Spleen (tissue), 11 donors: ENCODE measurements around the gene ABCA7. TPM values are rescaled to one million over a fixed set of nuclear protein-coding genes. Genes with fewer than 3 reads are reported as not detected.

Experiments
- DNase-seq: peaks from one replicate; pipeline ENCODE4 v3.0.0-alpha.2; 2020
- H3K27ac ChIP-seq, 8 donors: fragments of 200-600 bp; sonication (generic) in 7 of 8; 1 replicate in 4 of 8; 2 replicates in 4 of 8; pipeline versions ENCODE4 v1.5.0 to v1.8.0; 2016 to 2021; ENCODE audit warnings: inconsistent platforms in 4 of 8, mild to moderate bottlenecking in 4 of 8, moderate library complexity in 1 of 8
- H3K27me3 ChIP-seq, 7 donors: fragments of 200-600 bp; sonication (generic) in 6 of 7; replicated peaks in 1 of 7; 1 replicate in 4 of 7; 2 replicates in 3 of 7; pipeline versions ENCODE4 v1.5.0 to v1.8.0; 2016 to 2021; ENCODE audit warnings: inconsistent platforms in 3 of 7, mild to moderate bottlenecking in 1 of 7
- H3K36me3 ChIP-seq, 6 donors: fragments of 200-600 bp; sonication (generic) in 5 of 6; 1 replicate in 4 of 6; 2 replicates in 2 of 6; pipeline versions ENCODE4 v1.5.0 to v1.8.0; 2016 to 2021; ENCODE audit warnings: inconsistent platforms in 2 of 6
- H3K4me1 ChIP-seq, 6 donors: fragments of 200-600 bp; sonication (generic) in 5 of 6; 1 replicate in 3 of 6; 2 replicates in 3 of 6; pipeline versions ENCODE4 v1.5.0 to v1.8.0; 2016 to 2021; ENCODE audit warnings: inconsistent platforms in 3 of 6
- H3K4me3 ChIP-seq, 8 donors: fragments of 200-600 bp; sonication (generic) in 7 of 8; 1 replicate in 4 of 8; 2 replicates in 4 of 8; pipeline versions ENCODE4 v1.5.0 to v1.8.0; 2016 to 2021; ENCODE audit warnings: inconsistent platforms in 4 of 8, mild to moderate bottlenecking in 4 of 8, moderate library complexity in 2 of 8
- H3K9me3 ChIP-seq, 8 donors: fragments of 200-600 bp; sonication (generic) in 7 of 8; 1 replicate in 4 of 8; 2 replicates in 4 of 8; pipeline versions ENCODE4 v1.5.0 to v1.8.0; 2016 to 2021; ENCODE audit warnings: inconsistent platforms in 4 of 8
- POLR2A ChIP-seq, 3 donors: fragments of 450-650 bp; IDR thresholded peaks; one replicate each; pipeline ENCODE4 v1.5.1; 2017; ENCODE audit warnings: antibody characterized with exemption in 3 of 3, mild to moderate bottlenecking in 1 of 3
- POLR2AphosphoS5 ChIP-seq, 3 donors: sonication (generic); formaldehyde crosslinking; IDR thresholded peaks; one replicate each; pipeline ENCODE4 v1.5.1; 2017; ENCODE audit warnings: antibody characterized with exemption in 3 of 3
- WGBS, 5 donors: extraction: QIAGEN DNeasy Blood & Tissue Kit in 3 of 5; methylation state at CpG; one replicate each; pipeline versions ENCODE4 v1.1.5 to v1.1.7; 2013 to 2018; 5-methylcytosine and 5-hydroxymethylcytosine counted together
- intact Hi-C: fragments of 100-400 bp; cut with DNase I; formaldehyde crosslinking; loops from one replicate; pipeline ENCODE4 v1.15.0; 2023; ENCODE audit warnings: low total_unique reads
- polyA plus RNA-seq, 3 donors: library from polyadenylated mRNA; stranded (reverse); fragments of 200-250 nt; gene quantifications; one replicate each; pipeline ENCODE4 v1.2.1, GENCODE V29; 2013
- total RNA-seq, 7 donors: library from RNA; depleted of rRNA in 3 of 7; stranded (reverse); fragments of >200 nt in 3 of 7; fragmentation: NEBNext Ultra II Directional in 4 of 7; extraction: Animal tissue kit (Norgen Biotek cat#: 25700) in 4 of 7; gene quantifications; one replicate each; pipeline versions ENCODE4 v1.1.0 to v1.2.1, GENCODE V29; 2016 to 2021
- TF ChIP-seq, protein P1 (sequence below), 11 experiments: fragments of 200-600 bp in 7 of 11; fragments of 450-650 bp in 4 of 11; sonication (generic) in 4 of 11; IDR thresholded peaks in 8 of 11; conservative IDR thresholded peaks in 3 of 11; 1 replicate in 7 of 11; 2 replicates in 4 of 11; pipeline versions ENCODE4 v1.4.0 to v1.8.0; 2016 to 2021; ENCODE audit warnings: antibody characterized with exemption in 11 of 11, inconsistent platforms in 4 of 11, mild to moderate bottlenecking in 1 of 11
- donor health status: healthy with polysubstance abuse.
- donor health status: DM: no; HTN: no; CAD: no; lungs with moderate emphysema.
- donor health status: DM: no; HTN: no; CAD: no.
- donor health status: Bipolar disorder and iron deficiency.
- donor health status: healthy.
- donor health status: DM: no; HTN: no; CAD: no.
- donor health status: DM: yes; HTN: yes; CAD: no.

ABCA7 gene
- total and polyA plus RNA-seq, 10 donors, result 64.6 to 197 (median 102) TPM

DNA sequence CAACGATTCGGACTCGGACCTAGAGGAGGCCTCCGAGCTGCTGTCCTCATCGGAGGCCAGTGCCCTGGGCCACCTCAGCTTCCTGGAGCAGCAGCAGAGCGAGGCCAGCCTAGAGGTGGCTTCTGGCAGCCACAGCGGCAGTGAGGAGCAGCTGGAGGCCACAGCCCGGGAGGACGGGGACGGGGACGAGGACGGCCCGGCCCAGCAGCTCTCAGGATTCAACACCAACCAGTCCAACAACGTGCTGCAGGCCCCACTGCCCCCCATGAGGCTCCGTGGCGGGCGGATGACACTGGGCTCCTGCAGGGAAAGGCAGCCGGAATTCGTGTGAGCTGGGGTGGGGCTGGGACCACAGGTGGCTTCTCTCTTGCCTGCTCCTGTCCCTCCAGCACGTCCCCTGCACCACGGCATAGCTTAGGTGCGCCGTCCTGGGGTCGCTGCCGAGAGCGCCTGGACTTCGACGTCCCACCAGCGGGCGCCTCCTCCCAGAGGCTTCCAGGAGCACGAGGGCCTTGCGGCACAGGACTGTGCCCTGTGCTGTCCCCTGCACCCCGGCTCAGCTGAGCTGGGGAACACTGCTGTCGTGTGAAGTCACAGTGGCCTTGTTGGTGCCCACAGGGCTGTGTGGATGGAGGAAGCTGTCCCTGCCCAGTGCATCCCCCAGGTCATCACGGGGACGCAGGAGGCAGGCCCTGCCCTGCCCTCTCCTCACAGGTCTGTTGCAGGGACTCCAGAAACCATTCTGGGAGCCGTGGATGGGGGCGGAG lies 46.0 kb downstream of the ABCA7 start:
- DNase-seq, result peak; percentile 80
- 80 to 88% (median 83%) methylated on average over 20 to 38 of the region's 38 CpGs for WGBS, 5 donors
- TF ChIP-seq POLR2AphosphoS5 (IDR thresholded peaks at IDR 0.05), result peak; percentile 56 to 86 (median 67)
- TF ChIP-seq, protein P1, sequence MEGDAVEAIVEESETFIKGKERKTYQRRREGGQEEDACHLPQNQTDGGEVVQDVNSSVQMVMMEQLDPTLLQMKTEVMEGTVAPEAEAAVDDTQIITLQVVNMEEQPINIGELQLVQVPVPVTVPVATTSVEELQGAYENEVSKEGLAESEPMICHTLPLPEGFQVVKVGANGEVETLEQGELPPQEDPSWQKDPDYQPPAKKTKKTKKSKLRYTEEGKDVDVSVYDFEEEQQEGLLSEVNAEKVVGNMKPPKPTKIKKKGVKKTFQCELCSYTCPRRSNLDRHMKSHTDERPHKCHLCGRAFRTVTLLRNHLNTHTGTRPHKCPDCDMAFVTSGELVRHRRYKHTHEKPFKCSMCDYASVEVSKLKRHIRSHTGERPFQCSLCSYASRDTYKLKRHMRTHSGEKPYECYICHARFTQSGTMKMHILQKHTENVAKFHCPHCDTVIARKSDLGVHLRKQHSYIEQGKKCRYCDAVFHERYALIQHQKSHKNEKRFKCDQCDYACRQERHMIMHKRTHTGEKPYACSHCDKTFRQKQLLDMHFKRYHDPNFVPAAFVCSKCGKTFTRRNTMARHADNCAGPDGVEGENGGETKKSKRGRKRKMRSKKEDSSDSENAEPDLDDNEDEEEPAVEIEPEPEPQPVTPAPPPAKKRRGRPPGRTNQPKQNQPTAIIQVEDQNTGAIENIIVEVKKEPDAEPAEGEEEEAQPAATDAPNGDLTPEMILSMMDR (IDR thresholded peaks at IDR 0.05 in 8 of 11, conservative IDR thresholded peaks at IDR 0.05 in 3 of 11), result no peak
- intact Hi-C loops, result no loop called here
- Histone ChIP-seq H3K36me3 (peaks cover 4 to 100% (median 82%) of the 10 kb centered on the region in 6 donors), H3K27me3 (no peaks in the 10 kb centered on the region), H3K9me3 (no peaks in the 10 kb centered on the region), H3K4me3 (no peak overlapping the region), H3K4me1 (peaks cover 37 to 100% (median 83%) of the 10 kb centered on the region in 6 donors), H3K27ac (peak overlapping the region in 4 of 8 donors; percentile 27 to 93 (median 89))

DNA sequence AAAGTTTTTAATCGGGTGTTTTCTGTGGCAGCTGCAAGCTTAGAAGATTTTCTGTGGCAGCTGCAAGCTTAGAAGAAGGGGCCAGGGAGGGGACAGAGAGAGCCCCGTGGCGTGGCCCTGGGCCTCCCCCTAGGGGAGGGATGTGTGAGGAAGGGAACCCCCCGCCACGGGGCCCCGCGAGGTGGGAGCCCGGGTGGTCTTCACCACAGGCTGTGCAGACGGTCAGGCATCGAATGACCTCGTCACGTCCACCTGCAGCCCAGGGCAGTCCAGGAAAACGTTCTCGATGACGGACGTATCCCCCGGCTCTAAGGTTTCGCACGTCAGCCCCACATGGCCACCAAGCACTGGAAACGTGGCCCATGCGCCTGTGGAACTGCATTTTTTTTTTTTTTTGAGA lies 46.7 kb downstream of the ABCA7 start:
- DNase-seq, result no peak
- Histone ChIP-seq H3K36me3 (peaks cover 4 to 100% (median 82%) of the 10 kb centered on the region in 6 donors), H3K27me3 (no peaks in the 10 kb centered on the region), H3K9me3 (no peaks in the 10 kb centered on the region), H3K4me1 (peaks cover 33 to 100% (median 79%) of the 10 kb centered on the region in 6 donors), H3K4me3 (no peak overlapping the region), H3K27ac (peak overlapping the region in 7 of 8 donors; percentile 77 to 93 (median 83))
- WGBS, 5 donors, result 71 to 90% (median 79%) methylated on average over 11 to 21 of the region's 21 CpGs
- intact Hi-C loops, result no loop called here
- TF ChIP-seq POLR2AphosphoS5 (IDR thresholded peaks at IDR 0.05), result peak; percentile 53 to 73 (median 65)
- TF ChIP-seq, protein P1 (IDR thresholded peaks at IDR 0.05 in 8 of 11, conservative IDR thresholded peaks at IDR 0.05 in 3 of 11), result no peak
- no peak for TF ChIP-seq POLR2A (IDR thresholded peaks at IDR 0.05)

DNA sequence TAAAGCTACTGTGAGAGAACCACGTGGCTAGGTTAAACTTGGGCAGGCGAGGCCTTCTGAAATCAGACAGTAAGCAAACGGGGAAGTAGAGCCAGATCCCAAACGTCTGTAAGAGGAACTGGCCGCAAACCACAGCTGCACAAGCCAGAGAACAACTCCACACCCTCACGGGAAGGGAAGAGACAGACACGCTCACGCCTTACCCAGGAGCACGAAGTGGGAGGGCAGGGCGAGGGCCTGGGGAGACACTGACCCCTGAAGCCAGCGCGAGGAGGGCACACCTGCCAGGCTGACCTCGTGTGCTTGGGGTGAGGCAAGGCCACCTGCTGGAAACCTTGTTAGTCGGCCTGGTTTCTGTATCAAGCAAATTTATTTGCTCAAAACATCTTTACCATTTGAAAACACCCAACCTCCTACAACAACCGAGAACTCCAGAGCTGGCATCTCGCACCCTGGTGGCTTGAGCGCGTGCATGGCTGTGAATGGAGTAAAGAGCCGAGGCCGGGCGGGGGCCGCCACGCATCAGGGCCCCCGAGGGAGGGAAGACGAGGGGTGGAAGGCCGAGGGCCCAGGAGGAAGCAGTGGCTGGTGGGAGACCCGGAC lies 48.0 kb downstream of the ABCA7 start:
- H3K27ac ChIP-seq, result peak overlapping the region; percentile 54 to 93 (median 82)
- WGBS, 5 donors, result 21 to 31% (median 27%) methylated on average over 27 of the region's 27 CpGs
- intact Hi-C loops, result no loop called here
- DNase-seq, result peak; percentile 91
- peak overlapping the region in 1 of 8 donors; percentile 44 for H3K4me3 ChIP-seq
- H3K27me3 ChIP-seq, result no peaks in the 10 kb centered on the region
- H3K4me1 ChIP-seq, result peaks cover 26 to 100% (median 69%) of the 10 kb centered on the region in 6 donors
- TF ChIP-seq, protein P1 (IDR thresholded peaks at IDR 0.05 in 8 of 11, conservative IDR thresholded peaks at IDR 0.05 in 3 of 11), result peak in 3 of 11 experiments; percentile 9 to 17 (median 11)
- TF ChIP-seq POLR2AphosphoS5 (IDR thresholded peaks at IDR 0.05) (peak; percentile 82 to 96 (median 91)), POLR2A (IDR thresholded peaks at IDR 0.05) (no peak)
- H3K36me3 ChIP-seq, result peaks cover 4 to 100% (median 84%) of the 10 kb centered on the region in 6 donors
- H3K9me3 ChIP-seq, result no peaks in the 10 kb centered on the region
